WTC11 (cell line): ENCODE data around the gene GP9. TPM values are rescaled to one million over a fixed set of nuclear protein-coding genes. Genes with fewer than 3 reads are reported as not detected.

ENCODE experiments used
- ATAC-seq: fragments of 200-7000 bp; cut with Tn5 transposase; 2 replicates; pipeline ENCODE4 v1.10.0; 2021; ENCODE audit warnings: mild to moderate bottlenecking, moderate library complexity
- CTCF ChIA-PET: fragments of 300-600 bp; sonication (Branson Sonifier 250); formaldehyde crosslinking; loops from one replicate; lab custom pipeline; 2021; ENCODE audit warnings: antibody characterized with exemption; lab: Charles Lee
- POLR2A ChIA-PET: fragments of 350-600 bp; sonication (Branson Sonifier 250); formaldehyde crosslinking; loops from one replicate; lab custom pipeline; 2021; ENCODE audit warnings: antibody characterized with exemption; lab: Charles Lee
- DNase-seq: peaks from one replicate; pipeline ENCODE4 v3.0.0; 2021; ENCODE audit warnings: low spot score
- H3K27ac Mint-ChIP-seq: 2 replicates; pipeline ENCODE4 v1.8.0; 2021; ENCODE audit warnings: mixed read lengths
- H3K27me3 Mint-ChIP-seq: 2 replicates; pipeline ENCODE4 v1.8.0; 2021; ENCODE audit warnings: low read depth, mild to moderate bottlenecking, moderate library complexity, mixed read lengths
- H3K36me3 Mint-ChIP-seq: 2 replicates; pipeline ENCODE4 v1.8.0; 2021; ENCODE audit warnings: mixed read lengths
- H3K4me1 Mint-ChIP-seq: 2 replicates; pipeline ENCODE4 v1.8.0; 2022; ENCODE audit warnings: mixed read lengths
- H3K4me3 Mint-ChIP-seq: 2 replicates; pipeline ENCODE4 v1.8.0; 2021; ENCODE audit warnings: mild to moderate bottlenecking, moderate library complexity, mixed read lengths
- H3K9me3 Mint-ChIP-seq: 2 replicates; pipeline ENCODE4 v1.8.0; 2021; ENCODE audit warnings: mixed read lengths
- ATF1 ChIP-seq: sonication (generic); formaldehyde crosslinking; IDR thresholded peaks from 2 replicates; pipeline ENCODE4 v1.8.1; 2023; ENCODE audit warnings: mild to moderate bottlenecking, moderate library complexity, missing genetic modification reagents
- ATF3 ChIP-seq: sonication (generic); formaldehyde crosslinking; conservative IDR thresholded peaks from 2 replicates; pipeline ENCODE4 v1.8.1; 2022; ENCODE audit warnings: mild to moderate bottlenecking, missing genetic modification reagents
- CBFB ChIP-seq: sonication (generic); formaldehyde crosslinking; IDR thresholded peaks from 2 replicates; pipeline ENCODE4 v1.8.1; 2022; ENCODE audit warnings: mild to moderate bottlenecking, low read depth, missing genetic modification reagents
- CTCF ChIP-seq: fragments of 200-600 bp; IDR thresholded peaks from 2 replicates; pipeline ENCODE4 v1.8.0; 2022; ENCODE audit warnings: antibody characterized with exemption
- E2F5 ChIP-seq: sonication (generic); formaldehyde crosslinking; IDR thresholded peaks from 2 replicates; pipeline ENCODE4 v1.8.1; 2022; ENCODE audit warnings: mild to moderate bottlenecking, moderate library complexity, missing genetic modification reagents
- FOXP4 ChIP-seq: sonication (generic); formaldehyde crosslinking; IDR thresholded peaks from 2 replicates; pipeline ENCODE4 v1.8.0; 2022; ENCODE audit warnings: mild to moderate bottlenecking, missing genetic modification reagents
- IRF1 ChIP-seq: sonication (generic); formaldehyde crosslinking; IDR thresholded peaks from 2 replicates; pipeline ENCODE4 v1.8.0; 2023; ENCODE audit warnings: missing genetic modification reagents
- NFYB ChIP-seq: sonication (generic); formaldehyde crosslinking; conservative IDR thresholded peaks from 2 replicates; pipeline ENCODE4 v1.8.0; 2022; ENCODE audit warnings: low read depth, missing genetic modification reagents
- PRDM15 ChIP-seq: sonication (generic); formaldehyde crosslinking; IDR thresholded peaks from 2 replicates; pipeline ENCODE4 v1.8.0; 2022; ENCODE audit warnings: missing genetic modification reagents
- ZBTB21 ChIP-seq: sonication (generic); formaldehyde crosslinking; IDR thresholded peaks from 2 replicates; pipeline ENCODE4 v1.8.1; 2023; ENCODE audit warnings: mild to moderate bottlenecking, missing genetic modification reagents, borderline replicate concordance
- ZNF263 ChIP-seq: sonication (generic); formaldehyde crosslinking; IDR thresholded peaks from 2 replicates; pipeline ENCODE4 v1.8.1; 2022; ENCODE audit warnings: low read depth, mild to moderate bottlenecking, moderate library complexity, missing genetic modification reagents
- ZNF281 ChIP-seq: sonication (generic); formaldehyde crosslinking; IDR thresholded peaks from 2 replicates; pipeline ENCODE4 v1.8.0; 2023; ENCODE audit warnings: mild to moderate bottlenecking, missing genetic modification reagents
- ZNF317 ChIP-seq: sonication (generic); formaldehyde crosslinking; IDR thresholded peaks from 2 replicates; pipeline ENCODE4 v1.8.1; 2023; ENCODE audit warnings: low read depth, mild to moderate bottlenecking, moderate library complexity, missing genetic modification reagents, borderline replicate concordance
- total RNA-seq: library from RNA; stranded (reverse); gene quantifications from 3 replicates; pipeline ENCODE4 v1.2.3, GENCODE V29; 2021

GP9 gene
- total RNA-seq, 1 experiment from 2014 or later, result not detected

GRCh38 chr3:129104498-129105079 lies 44.0 kb downstream of the GP9 start (continued):
- no peak for TF ChIP-seq FOXP4 (CRISPR knock-in tag)
- no peak for TF ChIP-seq E2F5 (CRISPR knock-in tag)
- TF ChIP-seq ATF3 (CRISPR knock-in tag), result no peak

GRCh38 chr3:129105862-129106261 lies 45.3 kb downstream of the GP9 start:
- DNase-seq, result no peak
- POLR2A ChIA-PET, result no interaction called here
- peaks cover 11% of the 10 kb centered on the region for H3K36me3 Mint-ChIP-seq
- H3K4me1 Mint-ChIP-seq, result no peaks in the 10 kb centered on the region
- no peak overlapping the region for H3K27ac Mint-ChIP-seq
- TF ChIP-seq ZNF317 (CRISPR knock-in tag) (no peak), ATF1 (no peak), NFYB (CRISPR knock-in tag) (no peak), ZBTB21 (no peak)
- no peaks in the 10 kb centered on the region for H3K27me3 Mint-ChIP-seq
- no peak overlapping the region for H3K4me3 Mint-ChIP-seq
- no peak for ATAC-seq
- no peaks in the 10 kb centered on the region for H3K9me3 Mint-ChIP-seq
- CTCF ChIA-PET, result interaction anchor here (0.8 to 2.3 kb wide), 6 partner anchors 16 to 140 kb away, joined by 3 to 13 read pairs (median 4); partner anchors contain the start of gene RAB43

GRCh38 chr3:129106320-129106719 lies 45.7 kb downstream of the GP9 start:
- Mint-ChIP-seq H3K27me3 (no peaks in the 10 kb centered on the region), H3K9me3 (no peaks in the 10 kb centered on the region), H3K27ac (no peak overlapping the region), H3K4me1 (no peaks in the 10 kb centered on the region), H3K4me3 (no peak overlapping the region), H3K36me3 (peaks cover 11% of the 10 kb centered on the region)
- DNase-seq, result peak; percentile 25
- ChIA-PET POLR2A (no interaction called here), CTCF (interaction anchor here (0.8 to 2.3 kb wide), 6 partner anchors 16 to 140 kb away, joined by 3 to 13 read pairs (median 4); partner anchors contain the start of gene RAB43)
- TF ChIP-seq ZNF281 (CRISPR knock-in tag), result no peak
- TF ChIP-seq CBFB (CRISPR knock-in tag), result no peak
- peak; percentile 60; the same call in 1 of the 2 replicates for TF ChIP-seq ZNF263 (CRISPR knock-in tag)
- peak; percentile 53 for ATAC-seq

GRCh38 chr3:129106866-129107565 lies 46.4 kb downstream of the GP9 start:
- Mint-ChIP-seq H3K36me3 (peaks cover 11% of the 10 kb centered on the region), H3K27me3 (no peaks in the 10 kb centered on the region), H3K4me1 (no peaks in the 10 kb centered on the region), H3K27ac (0 out of 2 replicates have a peak overlapping the region, but pooled peaks have one; percentile 60), H3K9me3 (no peaks in the 10 kb centered on the region), H3K4me3 (no peak overlapping the region)
- POLR2A ChIA-PET, result no interaction called here
- DNase-seq (no peak), ATAC-seq (no peak)
- CTCF ChIA-PET, result interaction anchor here (1.1 to 2.3 kb wide), 3 partner anchors 15 to 136 kb away, joined by 3 to 13 read pairs (median 5); partner anchors contain the start of gene RAB43
- no peak for TF ChIP-seq PRDM15
- TF ChIP-seq CTCF, result no peak
- TF ChIP-seq IRF1, result no peak
- TF ChIP-seq E2F5 (CRISPR knock-in tag), result no peak
